Measurements from ENCODE around the gene LAT. TPM values are rescaled to one million over a fixed set of nuclear protein-coding genes. Genes with fewer than 3 reads are reported as not detected.

The LAT gene
- total RNA-seq, 1 experiment from 2014 or later: 3.3 TPM

DNA sequence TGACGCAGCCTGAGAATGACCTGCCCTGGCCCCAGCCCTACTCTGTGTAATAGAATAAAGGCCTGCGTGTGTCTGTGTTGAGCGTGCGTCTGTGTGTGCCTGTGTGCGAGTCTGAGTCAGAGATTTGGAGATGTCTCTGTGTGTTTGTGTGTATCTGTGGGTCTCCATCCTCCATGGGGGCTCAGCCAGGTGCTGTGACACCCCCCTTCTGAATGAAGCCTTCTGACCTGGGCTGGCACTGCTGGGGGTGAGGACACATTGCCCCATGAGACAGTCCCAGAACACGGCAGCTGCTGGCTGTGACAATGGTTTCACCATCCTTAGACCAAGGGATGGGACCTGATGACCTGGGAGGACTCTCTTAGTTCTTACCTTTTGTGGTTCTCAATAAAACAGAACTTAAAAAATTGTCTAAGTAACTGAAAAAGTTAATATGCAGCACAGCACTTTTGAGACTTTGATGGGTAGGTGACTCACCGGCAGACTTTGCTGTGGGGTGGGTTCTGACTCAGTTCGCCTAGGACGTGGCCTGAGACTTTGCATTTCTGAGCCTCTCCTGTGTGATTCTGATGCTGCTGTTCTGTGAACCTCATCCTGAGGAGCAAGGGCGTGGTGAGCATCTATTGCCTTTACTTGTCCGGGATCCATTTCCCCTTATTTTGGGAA is 5.7 kb downstream of the LAT start:
- Histone ChIP-seq H3K9me3 (ENCODE audit: control insufficient read depth in 1 of 2, insufficient read depth in 1 of 2, low read depth in 1 of 2, low read length in 2 of 2) (no peaks in the 10 kb centered on the region), H3K27ac (ENCODE audit: low read depth, low read length) (no peak overlapping the region), H2AFZ (ENCODE audit: low read depth, low read length, poor library complexity, severe bottlenecking) (no peak overlapping the region), H3K27me3 (ENCODE audit: insufficient read depth, low read length) (no peaks in the 10 kb centered on the region), H3K4me3 (replicated peaks in 1 of 2; ENCODE audit: low read depth in 1 of 2, low read length in 2 of 2) (no peak overlapping the region), H3K9ac (ENCODE audit: low read length) (no peak overlapping the region), H3K4me2 (ENCODE audit: low read length) (no peak overlapping the region), H3K4me1 (ENCODE audit: control insufficient read depth in 1 of 2, insufficient read depth in 2 of 2, low read length in 2 of 2) (no peaks in the 10 kb centered on the region), H3K9me2 (ENCODE audit: insufficient read depth) (no peaks in the 10 kb centered on the region), H4K20me1 (ENCODE audit: insufficient read depth) (no peaks in the 10 kb centered on the region), H3K79me2 (ENCODE audit: insufficient read depth, low read length) (no peaks in the 10 kb centered on the region), H3K36me3 (ENCODE audit: control insufficient read depth in 1 of 2, insufficient read depth in 2 of 2, low read length in 2 of 2) (no peaks in the 10 kb centered on the region)
- intact Hi-C loops (cut with micrococcal nuclease): no loop called here
- DNase-seq (ENCODE audit: low read depth, low spot score) (no peak), ATAC-seq (no peak)
- ChIA-PET POLR2A (no interaction called here), CTCF (no interaction called here), RAD21 (ENCODE audit: low non-redundant PET in 1 of 2, low total read pairs in 2 of 2, uncharacterized antibody in 2 of 2, unreplicated experiment in 2 of 2) (no interaction called here)
- no peak for TF ChIP-seq ELF1 (IDR thresholded peaks at IDR 0.05; ENCODE audit: borderline replicate concordance, low read depth)
- TF ChIP-seq, protein P1, sequence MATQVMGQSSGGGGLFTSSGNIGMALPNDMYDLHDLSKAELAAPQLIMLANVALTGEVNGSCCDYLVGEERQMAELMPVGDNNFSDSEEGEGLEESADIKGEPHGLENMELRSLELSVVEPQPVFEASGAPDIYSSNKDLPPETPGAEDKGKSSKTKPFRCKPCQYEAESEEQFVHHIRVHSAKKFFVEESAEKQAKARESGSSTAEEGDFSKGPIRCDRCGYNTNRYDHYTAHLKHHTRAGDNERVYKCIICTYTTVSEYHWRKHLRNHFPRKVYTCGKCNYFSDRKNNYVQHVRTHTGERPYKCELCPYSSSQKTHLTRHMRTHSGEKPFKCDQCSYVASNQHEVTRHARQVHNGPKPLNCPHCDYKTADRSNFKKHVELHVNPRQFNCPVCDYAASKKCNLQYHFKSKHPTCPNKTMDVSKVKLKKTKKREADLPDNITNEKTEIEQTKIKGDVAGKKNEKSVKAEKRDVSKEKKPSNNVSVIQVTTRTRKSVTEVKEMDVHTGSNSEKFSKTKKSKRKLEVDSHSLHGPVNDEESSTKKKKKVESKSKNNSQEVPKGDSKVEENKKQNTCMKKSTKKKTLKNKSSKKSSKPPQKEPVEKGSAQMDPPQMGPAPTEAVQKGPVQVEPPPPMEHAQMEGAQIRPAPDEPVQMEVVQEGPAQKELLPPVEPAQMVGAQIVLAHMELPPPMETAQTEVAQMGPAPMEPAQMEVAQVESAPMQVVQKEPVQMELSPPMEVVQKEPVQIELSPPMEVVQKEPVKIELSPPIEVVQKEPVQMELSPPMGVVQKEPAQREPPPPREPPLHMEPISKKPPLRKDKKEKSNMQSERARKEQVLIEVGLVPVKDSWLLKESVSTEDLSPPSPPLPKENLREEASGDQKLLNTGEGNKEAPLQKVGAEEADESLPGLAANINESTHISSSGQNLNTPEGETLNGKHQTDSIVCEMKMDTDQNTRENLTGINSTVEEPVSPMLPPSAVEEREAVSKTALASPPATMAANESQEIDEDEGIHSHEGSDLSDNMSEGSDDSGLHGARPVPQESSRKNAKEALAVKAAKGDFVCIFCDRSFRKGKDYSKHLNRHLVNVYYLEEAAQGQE (IDR thresholded peaks at IDR 0.05; ENCODE audit: low read depth): no peak
- no peak for TF ChIP-seq ZNF274 (IDR thresholded peaks at IDR 0.05; ENCODE audit: low read depth, low read length)
- TF ChIP-seq, protein P2, sequence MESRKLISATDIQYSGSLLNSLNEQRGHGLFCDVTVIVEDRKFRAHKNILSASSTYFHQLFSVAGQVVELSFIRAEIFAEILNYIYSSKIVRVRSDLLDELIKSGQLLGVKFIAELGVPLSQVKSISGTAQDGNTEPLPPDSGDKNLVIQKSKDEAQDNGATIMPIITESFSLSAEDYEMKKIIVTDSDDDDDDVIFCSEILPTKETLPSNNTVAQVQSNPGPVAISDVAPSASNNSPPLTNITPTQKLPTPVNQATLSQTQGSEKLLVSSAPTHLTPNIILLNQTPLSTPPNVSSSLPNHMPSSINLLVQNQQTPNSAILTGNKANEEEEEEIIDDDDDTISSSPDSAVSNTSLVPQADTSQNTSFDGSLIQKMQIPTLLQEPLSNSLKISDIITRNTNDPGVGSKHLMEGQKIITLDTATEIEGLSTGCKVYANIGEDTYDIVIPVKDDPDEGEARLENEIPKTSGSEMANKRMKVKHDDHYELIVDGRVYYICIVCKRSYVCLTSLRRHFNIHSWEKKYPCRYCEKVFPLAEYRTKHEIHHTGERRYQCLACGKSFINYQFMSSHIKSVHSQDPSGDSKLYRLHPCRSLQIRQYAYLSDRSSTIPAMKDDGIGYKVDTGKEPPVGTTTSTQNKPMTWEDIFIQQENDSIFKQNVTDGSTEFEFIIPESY (IDR thresholded peaks at IDR 0.05; ENCODE audit: extremely low read depth, insufficient replicate concordance, low read length): no peak
- no peak for TF ChIP-seq ZFX (IDR thresholded peaks at IDR 0.05)
- TF ChIP-seq CBX3 (IDR thresholded peaks at IDR 0.05; ENCODE audit: low read depth): no peak
- TF ChIP-seq, protein P3, sequence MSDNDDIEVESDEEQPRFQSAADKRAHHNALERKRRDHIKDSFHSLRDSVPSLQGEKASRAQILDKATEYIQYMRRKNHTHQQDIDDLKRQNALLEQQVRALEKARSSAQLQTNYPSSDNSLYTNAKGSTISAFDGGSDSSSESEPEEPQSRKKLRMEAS (IDR thresholded peaks at IDR 0.05): no peak
- no peak for TF ChIP-seq FOSL1 (IDR thresholded peaks at IDR 0.05; ENCODE audit: low read depth)
- no peak for TF ChIP-seq TCF7L2 (IDR thresholded peaks at IDR 0.05; ENCODE audit: borderline replicate concordance, extremely low read depth, insufficient read depth, insufficient read length)
- no peak for TF ChIP-seq JUND (IDR thresholded peaks at IDR 0.05)
- TF ChIP-seq SIN3A (IDR thresholded peaks at IDR 0.05; ENCODE audit: low read depth): no peak
- TF ChIP-seq SRF (IDR thresholded peaks at IDR 0.05; ENCODE audit: low read depth): no peak
- TF ChIP-seq, protein P4, sequence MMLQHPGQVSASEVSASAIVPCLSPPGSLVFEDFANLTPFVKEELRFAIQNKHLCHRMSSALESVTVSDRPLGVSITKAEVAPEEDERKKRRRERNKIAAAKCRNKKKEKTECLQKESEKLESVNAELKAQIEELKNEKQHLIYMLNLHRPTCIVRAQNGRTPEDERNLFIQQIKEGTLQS (IDR thresholded peaks at IDR 0.05): no peak
- no peak for TF ChIP-seq POLR2AphosphoS5 (IDR thresholded peaks at IDR 0.05; ENCODE audit: low read depth, low read length)
- TF ChIP-seq CEBPB (IDR thresholded peaks at IDR 0.05; ENCODE audit: low read depth): no peak
- no peak for TF ChIP-seq EZH2phosphoT487 (IDR thresholded peaks at IDR 0.05; ENCODE audit: borderline replicate concordance)
- no peak for TF ChIP-seq SP1 (IDR thresholded peaks at IDR 0.05; ENCODE audit: low read depth)
- no peak for TF ChIP-seq POLR2A (IDR thresholded peaks at IDR 0.05; ENCODE audit: borderline replicate concordance, extremely low read depth, insufficient read depth, insufficient read length)
- no TSS peak for BruUV-seq (replicated peaks)

Data from HCT116 (cell line).